IMR-90 (cell line): ENCODE results near the gene PRKAG3. TPM values are rescaled to one million over a fixed set of nuclear protein-coding genes. Genes with fewer than 3 reads are reported as not detected.

Source experiments
- ATAC-seq: fragments of 200-7000 bp; cut with Tn5 transposase; 2 replicates; pipeline ENCODE4 v1.9.1; 2020; ENCODE audit warnings: low read depth, mild to moderate bottlenecking, moderate library complexity
- BruUV-seq: library from RNA; stranded (reverse); fragments of 400-500 nt; replicated peaks from 2 replicates; lab custom pipeline; 2021; lab: Mats Ljungman, UMichigan
- CTCF ChIA-PET: fragments of 300-600 bp; formaldehyde crosslinking; extraction: SDS; loops from one replicate; lab custom pipeline; 2021; ENCODE audit warnings: antibody characterized with exemption; lab: Yijun Ruan, JAX
- POLR2A ChIA-PET: fragments of 300-600 bp; sonication (Branson Sonifier 250); formaldehyde crosslinking; loops from one replicate; lab custom pipeline; 2022; ENCODE audit warnings: antibody characterized with exemption; ENCODE audit not compliant: unreplicated experiment; lab: Charles Lee
- DNase-seq: peaks from one replicate; pipeline ENCODE4 v3.0.0; 2013
- H2AFZ ChIP-seq: replicated peaks from 2 replicates; pipeline ENCODE3; 2013; ENCODE audit warnings: low read length, mild to moderate bottlenecking; ENCODE audit not compliant: poor library complexity
- H2AK5ac ChIP-seq: 2 replicates; pipeline ENCODE4 v1.6.1; 2013; ENCODE audit warnings: low read depth, low read length, inconsistent platforms
- H2AK9ac ChIP-seq: replicated peaks from 2 replicates; pipeline ENCODE3; 2013; ENCODE audit warnings: mild to moderate bottlenecking, low read depth, low read length, moderate library complexity; ENCODE audit not compliant: poor library complexity
- H2BK120ac ChIP-seq: 2 replicates; pipeline ENCODE4 v1.6.1; 2013; ENCODE audit warnings: low read depth, low read length, inconsistent platforms
- H2BK15ac ChIP-seq: 3 replicates; pipeline ENCODE4 v1.6.1; 2013; ENCODE audit warnings: low read depth, low read length, inconsistent platforms
- H2BK20ac ChIP-seq: 2 replicates; pipeline ENCODE4 v1.6.1; 2013; ENCODE audit warnings: low read depth, mild to moderate bottlenecking, inconsistent platforms, low read length, moderate library complexity
- H2BK5ac ChIP-seq: 2 replicates; pipeline ENCODE4 v1.6.1; 2013; ENCODE audit warnings: mild to moderate bottlenecking, low read depth, low read length, inconsistent platforms; ENCODE audit not compliant: poor library complexity, severe bottlenecking
- H3K14ac ChIP-seq: replicated peaks from 2 replicates; pipeline ENCODE4 v1.6.1; 2013; ENCODE audit warnings: low read depth, low read length, inconsistent platforms
- H3K18ac ChIP-seq: 2 replicates; pipeline ENCODE4 v1.6.1; 2013; ENCODE audit warnings: low read depth, low read length, control low read depth
- H3K23ac ChIP-seq: 2 replicates; pipeline ENCODE4 v1.6.1; 2013; ENCODE audit warnings: low read depth, low read length, inconsistent platforms
- H3K27ac ChIP-seq: 2 replicates; pipeline ENCODE4 v1.5.1; 2013; ENCODE audit warnings: mild to moderate bottlenecking, control low read depth, low read length; ENCODE audit not compliant: insufficient read depth
- H3K27me3 ChIP-seq: 2 replicates; pipeline ENCODE4 v1.6.1; 2013; ENCODE audit warnings: low read length; ENCODE audit not compliant: control insufficient read depth, insufficient read depth
- H3K36me3 ChIP-seq: 2 replicates; pipeline ENCODE4 v1.6.1; 2013; ENCODE audit warnings: low read length, mixed read lengths; ENCODE audit not compliant: control insufficient read depth, insufficient read depth
- H3K4ac ChIP-seq: 2 replicates; pipeline ENCODE4 v1.6.1; 2013; ENCODE audit warnings: low read depth, low read length, inconsistent platforms
- H3K4me1 ChIP-seq: 2 replicates; pipeline ENCODE4 v1.6.1; 2013; ENCODE audit warnings: low read length, mixed read lengths; ENCODE audit not compliant: control insufficient read depth, insufficient read depth
- H3K4me2 ChIP-seq: 2 replicates; pipeline ENCODE4 v1.6.1; 2013; ENCODE audit warnings: low read depth, mild to moderate bottlenecking, control low read depth, low read length, moderate library complexity
- H3K4me3 ChIP-seq: 2 replicates; pipeline ENCODE4 v1.5.1; 2013; ENCODE audit warnings: low read depth, mild to moderate bottlenecking, control low read depth, low read length, moderate library complexity; ENCODE audit not compliant: insufficient read depth
- H3K56ac ChIP-seq: 2 replicates; pipeline ENCODE4 v1.6.1; 2013; ENCODE audit warnings: low read length, inconsistent platforms; ENCODE audit not compliant: insufficient read depth; ENCODE audit errors: extremely low read depth
- H3K79me1 ChIP-seq, 2 experiments: 2 replicates each; pipeline ENCODE4 v1.6.1; 2013; ENCODE audit warnings: low read length in 2 of 2, inconsistent platforms in 1 of 2, low read depth in 1 of 2
- H3K9ac ChIP-seq: 2 replicates; pipeline ENCODE4 v1.6.1; 2013; ENCODE audit warnings: low read depth, low read length, control low read depth
- H3K9me1 ChIP-seq: 2 replicates; pipeline ENCODE4 v1.6.1; 2013; ENCODE audit warnings: low read length, inconsistent platforms; ENCODE audit not compliant: insufficient read depth
- H3K9me3 ChIP-seq: 2 replicates; pipeline ENCODE4 v1.6.1; 2013; ENCODE audit warnings: low read length; ENCODE audit not compliant: control insufficient read depth, insufficient read depth
- H4K20me1 ChIP-seq: 2 replicates; pipeline ENCODE4 v1.6.1; 2013; ENCODE audit warnings: low read length, inconsistent platforms; ENCODE audit not compliant: insufficient read depth
- H4K5ac ChIP-seq: 2 replicates; pipeline ENCODE4 v1.6.1; 2013; ENCODE audit warnings: mild to moderate bottlenecking, low read depth, low read length, control low read depth
- H4K8ac ChIP-seq, 2 experiments: 2 replicates each; pipeline ENCODE4 v1.6.1; 2013; ENCODE audit warnings: low read depth in 2 of 2, low read length in 2 of 2, control low read depth in 1 of 2, inconsistent platforms in 1 of 2
- H4K91ac ChIP-seq: 2 replicates; pipeline ENCODE4 v1.6.1; 2013; ENCODE audit warnings: low read depth, low read length, inconsistent platforms; ENCODE audit not compliant: insufficient read depth
- BHLHE40 ChIP-seq: fragments of 150-350 bp; IDR thresholded peaks from 2 replicates; pipeline ENCODE4 v1.6.1; 2016; ENCODE audit warnings: mild to moderate bottlenecking, low read depth, low read length
- CEBPB ChIP-seq: IDR thresholded peaks from 2 replicates; pipeline ENCODE4 v1.6.1; 2012; ENCODE audit warnings: low read depth, low read length, improper control_type of control experiment
- CHD1 ChIP-seq: IDR thresholded peaks from 2 replicates; pipeline ENCODE4 v1.6.1; 2012; ENCODE audit warnings: low read depth, low read length, improper control_type of control experiment
- ELK1 ChIP-seq: fragments of 150-350 bp; IDR thresholded peaks from 2 replicates; pipeline ENCODE4 v1.6.1; 2016; ENCODE audit warnings: low read depth, mild to moderate bottlenecking, low read length, moderate library complexity, borderline replicate concordance
- FOS ChIP-seq: fragments of 150-350 bp; IDR thresholded peaks from 2 replicates; pipeline ENCODE4 v1.6.1; 2016; ENCODE audit warnings: low read depth, low read length
- MAFK ChIP-seq: IDR thresholded peaks from 2 replicates; pipeline ENCODE4 v1.6.1; 2012; ENCODE audit warnings: low read depth, low read length, improper control_type of control experiment
- MAZ ChIP-seq: IDR thresholded peaks from 2 replicates; pipeline ENCODE4 v1.6.1; 2012; ENCODE audit warnings: low read depth, mild to moderate bottlenecking, low read length, improper control_type of control experiment, moderate library complexity, borderline replicate concordance
- MXI1 ChIP-seq: IDR thresholded peaks from 2 replicates; pipeline ENCODE4 v1.6.1; 2012; ENCODE audit warnings: low read depth, mild to moderate bottlenecking, low read length, moderate library complexity, borderline replicate concordance
- NFE2L2 ChIP-seq: fragments of 150-350 bp; IDR thresholded peaks from 2 replicates; pipeline ENCODE4 v1.6.1; 2016; ENCODE audit warnings: low read depth, mild to moderate bottlenecking, low read length
- POLR2A ChIP-seq: IDR thresholded peaks from 2 replicates; pipeline ENCODE4 v1.6.1; 2012; ENCODE audit warnings: mild to moderate bottlenecking, low read depth, low read length
- RAD21 ChIP-seq: IDR thresholded peaks from 2 replicates; pipeline ENCODE4 v1.6.1; 2012; ENCODE audit warnings: low read length, improper control_type of control experiment
- RCOR1 ChIP-seq: IDR thresholded peaks from 2 replicates; pipeline ENCODE4 v1.6.1; 2012; ENCODE audit warnings: mild to moderate bottlenecking, low read length, improper control_type of control experiment; ENCODE audit not compliant: insufficient replicate concordance
- RFX5 ChIP-seq: IDR thresholded peaks from 2 replicates; pipeline ENCODE4 v1.8.0; 2012; ENCODE audit warnings: low read depth, mild to moderate bottlenecking, low read length, moderate library complexity
- SMC3 ChIP-seq: fragments of 150-350 bp; IDR thresholded peaks from 2 replicates; pipeline ENCODE4 v1.6.1; 2016; ENCODE audit warnings: low read depth, mild to moderate bottlenecking, antibody characterized with exemption, low read length, moderate library complexity
- WGBS, 2 experiments: methylation state at CpG; one replicate each; pipeline versions ENCODE4 v1.1.5 to v1.1.7; 2013; ENCODE audit warnings: missing lambda C conversion rate in 2 of 2; ENCODE audit not compliant: insufficient read length in 1 of 2; ENCODE audit errors: extremely low coverage in 2 of 2; 5-methylcytosine and 5-hydroxymethylcytosine counted together
- dilution Hi-C: fragments of 300-500 bp; cut with HindIII; formaldehyde crosslinking; loops from one replicate; pipeline ENCODE4 v1.14.3; 2018; ENCODE audit warnings: low sequenced_read_pairs; ENCODE audit not compliant: unreplicated experiment
- in situ Hi-C: fragments of 300-500 bp; cut with MboI; formaldehyde crosslinking; loops from 3 replicates; pipeline ENCODE4 v1.14.3; 2019; ENCODE audit warnings: low sequenced_read_pairs, inconsistent platforms, mixed read lengths
- intact Hi-C: fragments of 100-400 bp; cut with micrococcal nuclease; formaldehyde crosslinking; loops from 2 replicates; pipeline ENCODE4 v1.10.0; 2022
- polyA plus RNA-seq, 3 experiments: library from polyadenylated mRNA; depleted of rRNA; stranded (reverse); fragments of >200 nt; gene quantifications; 2 replicates each; pipeline ENCODE4 v1.2.3, GENCODE V29; 2012; ENCODE audit warnings: low replicate concordance in 1 of 3
- total RNA-seq: library from RNA; depleted of rRNA; stranded (reverse); fragments of >200 nt; gene quantifications from 2 replicates; pipeline ENCODE4 v1.2.3, GENCODE V29; 2012
- TF ChIP-seq, protein P1 (sequence below): conservative IDR thresholded peaks from 2 replicates; pipeline ENCODE4 v1.5.1; 2012; ENCODE audit warnings: mild to moderate bottlenecking, low read depth, low read length, improper control_type of control experiment

Gene PRKAG3
- total and polyA plus RNA-seq, 2 of the 4 experiments (the other 2 are of a cell fraction): not detected

DNA sequence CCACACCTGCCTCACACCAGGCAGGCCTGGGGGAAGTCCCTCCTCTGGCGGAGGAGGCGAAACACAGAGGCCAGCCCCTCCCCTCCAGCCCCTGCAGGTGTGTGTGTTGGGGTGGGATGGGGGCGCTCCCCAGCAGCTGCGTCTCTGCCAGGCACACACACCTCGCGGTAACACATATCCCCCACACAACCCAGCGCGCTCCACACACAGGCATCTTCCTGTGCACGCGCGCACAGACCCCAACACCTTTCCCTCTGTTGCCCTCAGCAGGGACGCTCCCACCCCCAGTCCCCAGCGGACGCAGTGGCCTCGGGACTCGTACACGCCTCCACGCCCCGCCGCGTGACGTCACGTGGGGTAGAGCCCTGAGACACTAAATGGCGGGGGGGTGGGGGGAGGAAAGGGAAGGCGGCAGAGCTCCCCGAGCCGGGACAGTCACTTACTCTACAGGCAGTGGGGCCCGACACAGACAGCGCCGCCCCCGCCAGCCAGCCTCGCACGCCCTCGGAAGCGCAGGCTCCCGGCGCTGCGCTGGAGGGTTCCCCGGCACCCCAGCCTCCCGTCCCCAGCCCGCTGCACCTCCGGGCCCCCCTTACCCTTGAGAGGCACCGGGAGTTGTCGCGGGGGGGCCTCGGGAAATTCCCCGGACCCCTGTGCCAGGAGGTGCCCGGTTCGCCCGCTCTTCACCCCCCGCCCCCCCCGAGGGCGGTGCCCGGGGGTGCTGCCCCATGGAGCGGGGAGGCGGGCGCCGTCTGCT lies 48.7 kb upstream of the PRKAG3 start, which contains the start of gene WNT10A:
Gene WNT10A, plus strand, starts transcription at position 751 of the 757 bp plus-strand sequence. CDS start 144 bp downstream, outside the sequence.
- H2AFZ ChIP-seq: peak within 1 kb of the TSS; percentile 32
- intact Hi-C loops: no loop called here
- no peak for TF ChIP-seq MAFK
- TF ChIP-seq RCOR1: no peak
- TF ChIP-seq POLR2A: no peak
- no peak for TF ChIP-seq RFX5
- no peak for TF ChIP-seq ELK1
- TF ChIP-seq MXI1: no peak
- TF ChIP-seq BHLHE40: no peak
- TF ChIP-seq SMC3: no peak
- TF ChIP-seq, protein P1, sequence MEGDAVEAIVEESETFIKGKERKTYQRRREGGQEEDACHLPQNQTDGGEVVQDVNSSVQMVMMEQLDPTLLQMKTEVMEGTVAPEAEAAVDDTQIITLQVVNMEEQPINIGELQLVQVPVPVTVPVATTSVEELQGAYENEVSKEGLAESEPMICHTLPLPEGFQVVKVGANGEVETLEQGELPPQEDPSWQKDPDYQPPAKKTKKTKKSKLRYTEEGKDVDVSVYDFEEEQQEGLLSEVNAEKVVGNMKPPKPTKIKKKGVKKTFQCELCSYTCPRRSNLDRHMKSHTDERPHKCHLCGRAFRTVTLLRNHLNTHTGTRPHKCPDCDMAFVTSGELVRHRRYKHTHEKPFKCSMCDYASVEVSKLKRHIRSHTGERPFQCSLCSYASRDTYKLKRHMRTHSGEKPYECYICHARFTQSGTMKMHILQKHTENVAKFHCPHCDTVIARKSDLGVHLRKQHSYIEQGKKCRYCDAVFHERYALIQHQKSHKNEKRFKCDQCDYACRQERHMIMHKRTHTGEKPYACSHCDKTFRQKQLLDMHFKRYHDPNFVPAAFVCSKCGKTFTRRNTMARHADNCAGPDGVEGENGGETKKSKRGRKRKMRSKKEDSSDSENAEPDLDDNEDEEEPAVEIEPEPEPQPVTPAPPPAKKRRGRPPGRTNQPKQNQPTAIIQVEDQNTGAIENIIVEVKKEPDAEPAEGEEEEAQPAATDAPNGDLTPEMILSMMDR: no peak
- TF ChIP-seq RAD21: no peak
- TF ChIP-seq CHD1: no peak
- no peak for TF ChIP-seq CEBPB
- TF ChIP-seq MAZ: no peak
- no peak for TF ChIP-seq FOS
- TF ChIP-seq NFE2L2: no peak
- no TSS peak for BruUV-seq
- DNase-seq (no peak), ATAC-seq (no peak)
- no peak within 1 kb of the TSS for H2BK20ac ChIP-seq
- WGBS, 2 experiments: 5% methylated on average over 4 of the region's 58 CpGs; no CpG with 5 or more reads in 1 of the 2 experiments
- H2AK9ac ChIP-seq: no peak within 1 kb of the TSS
- H4K5ac ChIP-seq: no peak within 1 kb of the TSS
- peaks cover 1% of the 10 kb centered on the region; the same call in 1 of the 2 replicates for H3K9me3 ChIP-seq
- no peaks in the 10 kb centered on the region; the same call in 1 of the 2 replicates for H3K9me1 ChIP-seq
- no peak within 1 kb of the TSS for H3K18ac ChIP-seq
- dilution Hi-C loops: no loop called here
- no peak within 1 kb of the TSS for H2BK5ac ChIP-seq
- no peak within 1 kb of the TSS for H3K56ac ChIP-seq
- POLR2A ChIA-PET: no interaction called here
- H3K27me3 ChIP-seq: peaks cover 91% of the 10 kb centered on the region
- H3K4me3 ChIP-seq: no peak within 1 kb of the TSS
- in situ Hi-C loops: no loop called here
- H4K8ac ChIP-seq: no peak within 1 kb of the TSS
- H3K4me1 ChIP-seq: no peaks in the 10 kb centered on the region
- CTCF ChIA-PET: interaction anchor here (1.4 to 1.5 kb wide), 2 partner anchors 18 kb away, joined by 4 to 5 read pairs; no protein-coding TSS in a partner anchor
- H3K14ac ChIP-seq: no peak within 1 kb of the TSS
- no peak within 1 kb of the TSS for H2AK5ac ChIP-seq
- H4K20me1 ChIP-seq: no peaks in the 10 kb centered on the region; the same call in 1 of the 2 replicates
- no peaks in the 10 kb centered on the region for H3K36me3 ChIP-seq
- no peaks in the 10 kb centered on the region for H3K79me1 ChIP-seq
- no peak within 1 kb of the TSS for H2BK15ac ChIP-seq
- no peak within 1 kb of the TSS for H3K9ac ChIP-seq
- no peak within 1 kb of the TSS for H3K4ac ChIP-seq
- H3K23ac ChIP-seq: no peak within 1 kb of the TSS
- no peak within 1 kb of the TSS for H3K4me2 ChIP-seq
- H3K27ac ChIP-seq: no peak within 1 kb of the TSS
- no peak within 1 kb of the TSS for H2BK120ac ChIP-seq
- H4K91ac ChIP-seq: no peak within 1 kb of the TSS
